NCI-H2196 (cell line): Measurements from ENCODE around the gene SCART1.
"Not testable (repeated sequence)": the region's sequence is repeated elsewhere in the genome, so short reads cannot be mapped to it uniquely, and the experiment has no call there.

Experiments
- DNase-seq: peaks from one replicate; lab custom pipeline; 2025; ENCODE audit not compliant: unreplicated experiment; lab: John Stamatoyannopoulos, UW

Gene SCART1

GRCh38 chr10:133431888-133432613 lies 21.7 kb upstream of the SCART1 start:
- DNase-seq, result not testable (repeated sequence)

- not testable (repeated sequence) for DNase-seq
Measured at GRCh38 chr10:133432789-133433188, 21.0 kb upstream of the SCART1 start.

DNA sequence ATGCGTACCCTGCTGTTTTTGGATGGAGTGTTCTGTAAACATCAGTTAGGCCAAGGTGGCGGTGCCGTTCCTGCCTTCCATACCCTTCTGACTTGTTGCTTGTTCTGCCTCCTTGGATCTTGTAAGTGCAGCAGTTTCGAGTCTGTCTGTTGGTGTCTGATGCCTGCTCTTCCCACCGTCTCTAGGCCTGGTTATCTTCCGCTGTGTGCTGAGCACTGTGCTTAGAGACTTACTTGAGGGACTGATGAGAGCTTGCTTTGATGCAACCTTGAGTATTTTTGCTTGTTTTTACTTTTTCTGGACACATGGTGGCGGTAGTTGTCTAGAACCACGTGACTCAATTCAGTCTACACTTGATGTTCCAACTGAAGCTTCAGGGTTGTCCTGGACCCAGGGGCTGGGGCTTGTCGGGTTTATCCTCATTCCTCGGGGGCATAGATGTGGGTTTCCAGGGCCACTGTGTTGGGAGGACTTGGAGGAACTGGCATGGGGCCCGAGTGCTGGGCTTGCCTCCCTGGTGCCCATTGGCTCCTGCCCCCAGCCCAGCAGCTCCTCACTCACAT lies 15.0 kb upstream of the SCART1 start:
- DNase-seq, result peak; percentile 2

DNA sequence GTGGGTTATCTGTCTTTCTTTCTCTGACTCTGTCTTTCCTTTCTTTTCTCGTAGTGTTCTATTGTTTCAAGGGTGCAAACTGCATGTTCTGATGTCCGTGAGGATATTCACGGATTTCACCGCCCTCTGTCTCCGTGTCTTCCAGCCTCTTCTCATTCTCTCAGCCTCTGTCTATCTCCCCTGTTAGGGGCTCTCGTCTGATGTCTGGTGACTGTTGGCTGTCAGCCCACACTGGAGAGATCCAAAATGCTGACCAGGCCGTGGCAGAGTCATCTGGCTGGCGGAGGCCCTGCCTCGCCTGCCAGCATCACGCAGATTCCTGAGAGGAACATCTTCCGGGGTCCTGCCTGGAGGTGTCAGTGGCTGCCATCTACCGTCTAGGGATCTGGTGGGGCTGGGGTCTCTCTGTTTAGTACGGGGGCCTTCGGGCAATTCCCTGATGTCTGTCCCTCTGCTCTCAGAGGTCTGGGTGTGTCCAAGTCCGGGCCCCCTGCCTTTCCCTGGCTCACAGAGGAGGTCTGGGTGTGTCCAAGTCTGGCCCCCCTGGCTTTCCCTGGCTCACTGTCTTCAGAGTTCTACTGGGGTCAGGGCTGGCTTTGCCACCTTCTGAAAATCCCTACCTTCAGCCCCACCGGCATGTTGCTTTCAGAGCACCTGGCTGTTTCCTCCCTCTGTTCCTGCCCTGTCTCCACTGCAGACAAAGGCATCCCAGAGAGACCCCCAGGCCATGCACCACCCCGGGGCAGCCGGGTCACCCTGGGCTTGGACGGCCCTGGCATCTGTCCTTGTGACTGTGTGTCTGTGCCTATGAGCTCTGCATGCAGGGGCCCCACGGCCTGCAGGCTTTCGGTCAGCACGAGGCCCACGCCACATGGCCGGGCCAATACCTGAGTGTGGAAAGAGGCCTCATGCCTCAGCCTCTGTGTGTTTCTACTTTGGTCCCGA lies 14.0 kb upstream of the SCART1 start:
- no peak for DNase-seq

DNA sequence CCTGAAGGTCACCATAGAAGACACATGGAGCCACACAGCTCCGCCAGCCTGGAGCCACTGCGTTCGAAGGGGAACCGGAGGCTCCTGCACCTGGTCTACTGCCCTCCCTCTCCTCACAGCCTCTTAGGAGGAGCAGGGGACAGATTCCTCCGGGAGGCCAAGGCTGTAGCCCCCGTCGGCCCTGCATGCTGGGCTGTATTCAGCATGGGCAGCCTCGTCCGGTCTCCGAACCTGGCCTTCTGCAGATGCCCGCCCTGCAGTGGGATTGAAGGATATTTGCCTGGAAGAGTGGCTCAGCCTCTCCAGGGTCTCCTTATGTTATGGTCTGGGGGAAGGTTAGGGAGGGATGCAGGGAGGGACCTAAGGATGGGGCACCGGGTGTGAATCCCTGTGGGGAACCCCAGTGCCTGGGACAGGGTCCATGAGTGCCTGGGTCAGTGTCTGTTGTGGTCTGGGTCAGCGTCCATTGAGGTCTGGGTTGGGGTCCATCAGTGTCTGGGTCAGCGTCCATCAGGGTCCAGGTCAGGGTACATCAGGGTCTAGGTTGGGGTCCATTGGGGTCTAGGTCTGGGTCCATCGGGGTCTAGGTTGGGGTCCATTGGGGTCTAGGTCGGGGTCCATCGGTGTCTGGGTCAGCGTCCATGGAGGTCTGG lies 13.0 kb upstream of the SCART1 start:
- DNase-seq, result no peak

DNA sequence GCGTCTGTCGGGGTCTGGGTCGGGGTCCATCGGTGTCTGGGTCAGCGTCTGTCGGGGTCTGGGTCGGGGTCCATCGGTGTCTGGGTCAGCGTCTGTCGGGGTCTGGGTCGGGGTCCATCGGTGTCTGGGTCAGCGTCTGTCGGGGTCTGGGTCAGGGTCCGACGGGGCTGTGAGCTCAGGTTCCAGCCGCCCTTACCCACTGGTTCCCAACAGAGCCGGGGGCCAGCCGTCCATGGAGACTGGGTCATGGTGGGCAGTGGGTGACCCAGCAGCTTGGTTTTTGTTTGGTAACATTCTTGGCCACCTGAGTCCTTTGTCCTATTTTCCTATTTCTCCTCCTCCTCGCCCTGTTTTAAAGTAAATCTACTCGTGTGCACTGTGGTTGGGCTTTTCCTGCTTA lies 12.4 kb upstream of the SCART1 start:
- not testable (repeated sequence) for DNase-seq

DNA sequence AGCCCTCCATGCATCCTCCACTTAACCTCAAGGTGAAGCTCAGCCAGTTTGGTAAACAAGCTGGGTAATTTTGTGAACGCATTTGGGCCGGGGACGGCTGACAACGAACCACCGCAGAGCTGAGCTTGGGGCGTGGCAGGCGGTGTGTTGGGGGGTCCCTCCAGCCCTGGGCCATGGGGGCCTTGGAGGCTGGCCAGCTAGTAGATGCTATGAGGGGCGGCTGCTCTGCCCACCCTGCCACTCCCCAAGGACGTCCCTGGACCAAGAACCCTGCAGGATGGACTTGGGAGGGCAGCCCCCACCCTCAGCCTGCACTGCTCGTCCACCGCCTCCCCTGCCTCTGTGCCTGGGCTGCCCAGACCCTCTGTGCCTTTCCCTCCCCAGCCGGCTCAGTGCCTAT lies 12.0 kb upstream of the SCART1 start:
- DNase-seq, result no peak

DNA sequence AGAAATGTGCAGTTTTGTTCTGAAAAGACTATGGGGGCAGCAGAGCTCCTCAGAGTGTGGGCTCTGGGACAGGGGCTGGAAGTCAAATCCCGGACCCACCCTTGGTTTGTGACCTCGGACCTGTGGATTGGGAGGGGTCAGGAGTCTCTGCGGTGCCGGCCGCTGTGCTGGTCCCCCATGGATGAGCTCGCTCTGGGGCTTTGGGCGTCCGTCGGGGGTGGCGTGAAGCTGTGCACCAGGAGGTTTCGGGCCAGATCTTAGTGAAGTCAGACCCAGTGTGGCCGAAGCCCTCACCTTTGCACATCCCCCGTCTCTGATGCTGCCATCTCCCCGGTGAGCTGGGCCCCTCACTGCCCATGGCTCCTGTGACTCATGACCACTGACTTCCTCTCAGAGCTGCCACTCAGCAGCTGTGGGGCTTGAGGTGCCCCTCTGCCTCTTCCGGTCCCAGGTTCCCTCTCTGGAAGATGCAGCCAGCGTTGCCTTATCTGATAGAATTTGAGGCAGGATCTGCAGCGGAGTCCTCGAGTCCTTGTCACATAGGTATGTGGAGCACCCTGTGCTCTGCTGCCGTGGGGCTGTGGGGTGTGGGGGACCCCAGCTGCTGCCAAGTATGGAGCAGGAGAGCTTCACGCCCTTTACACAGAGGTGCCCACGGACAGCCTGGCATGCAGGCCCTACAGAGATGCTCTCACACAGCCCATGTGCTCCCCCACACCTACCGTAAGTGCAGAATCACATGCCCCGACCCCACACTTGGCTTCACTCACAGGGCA lies 11.4 kb upstream of the SCART1 start:
- no peak for DNase-seq

- DNase-seq, result no peak
Measured at GRCh38 chr10:133442967-133443924, 10.5 kb upstream of the SCART1 start.

DNA sequence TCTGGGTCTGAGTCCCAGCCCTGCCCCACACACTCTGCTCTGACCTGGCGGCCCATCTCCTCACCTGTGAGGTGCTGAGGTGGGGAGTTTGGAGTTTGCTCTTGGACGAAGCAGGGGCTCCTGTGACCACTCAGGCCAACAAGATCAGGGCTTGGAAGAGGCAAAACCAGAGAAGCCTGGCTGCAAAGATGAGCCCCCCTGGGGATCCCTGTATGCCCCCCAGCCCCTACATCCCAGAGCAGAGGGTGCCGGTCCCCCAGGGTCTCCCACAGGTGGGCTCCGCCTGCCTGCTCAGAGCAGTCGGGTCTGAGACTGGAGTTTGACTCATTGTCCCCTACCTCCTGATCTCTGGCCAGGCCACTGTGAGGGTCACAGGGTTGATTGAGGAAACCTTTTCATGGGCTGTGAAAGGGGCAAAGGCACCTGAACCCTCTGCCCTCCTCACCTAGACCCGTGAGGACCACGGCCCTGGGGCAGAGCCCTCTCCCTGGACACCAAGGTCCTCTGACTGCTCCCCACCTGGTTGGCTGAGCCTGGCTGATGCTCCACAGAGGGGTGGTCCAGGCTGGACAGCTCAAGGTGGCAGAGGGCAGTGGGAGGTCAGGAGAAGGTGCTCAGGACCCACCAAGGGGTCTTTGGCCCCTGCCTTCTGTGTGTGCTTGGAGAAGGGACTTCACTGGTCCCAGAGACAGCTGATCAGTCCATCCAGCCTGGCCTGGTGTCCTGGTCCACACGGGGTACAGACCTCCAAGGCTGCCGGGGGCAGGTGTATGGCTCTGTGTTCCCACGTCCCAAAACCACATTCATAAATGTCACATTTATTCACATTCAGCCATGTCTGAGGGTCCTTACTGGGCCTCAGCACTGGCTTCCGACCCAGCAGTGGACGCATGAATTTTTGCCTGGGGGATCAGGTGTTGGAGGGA lies 9.1 kb upstream of the SCART1 start:
- no peak for DNase-seq

GRCh38 chr10:133445268-133445732 lies 8.4 kb upstream of the SCART1 start:
- no peak for DNase-seq

- DNase-seq, result no peak
Measured at GRCh38 chr10:133445751-133446708, 7.7 kb upstream of the SCART1 start.

DNA sequence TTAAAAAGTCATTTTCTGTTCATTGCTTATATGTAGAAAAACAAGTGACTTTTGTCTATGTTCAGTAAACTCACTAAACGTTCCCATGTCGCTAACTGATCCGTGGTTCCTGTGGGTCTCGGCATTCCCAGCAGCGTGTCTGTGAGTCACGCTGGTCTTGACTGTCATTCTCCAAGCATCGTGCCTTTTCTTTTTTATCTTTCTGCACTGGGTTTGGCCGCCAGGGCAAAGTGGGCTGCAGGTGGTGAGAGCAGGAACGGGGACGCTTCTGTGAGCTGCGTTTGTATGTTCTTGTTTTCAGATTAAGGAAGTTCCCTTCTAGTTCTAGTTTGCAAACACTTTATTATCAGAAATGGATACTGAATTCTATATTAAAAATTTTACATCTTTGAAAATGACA lies 6.8 kb upstream of the SCART1 start:
- no peak for DNase-seq

- DNase-seq, result no peak
Measured at GRCh38 chr10:133448120-133448519, 5.6 kb upstream of the SCART1 start.

- DNase-seq, result no peak
Measured at GRCh38 chr10:133451346-133451745, 2.4 kb upstream of the SCART1 start.

DNA sequence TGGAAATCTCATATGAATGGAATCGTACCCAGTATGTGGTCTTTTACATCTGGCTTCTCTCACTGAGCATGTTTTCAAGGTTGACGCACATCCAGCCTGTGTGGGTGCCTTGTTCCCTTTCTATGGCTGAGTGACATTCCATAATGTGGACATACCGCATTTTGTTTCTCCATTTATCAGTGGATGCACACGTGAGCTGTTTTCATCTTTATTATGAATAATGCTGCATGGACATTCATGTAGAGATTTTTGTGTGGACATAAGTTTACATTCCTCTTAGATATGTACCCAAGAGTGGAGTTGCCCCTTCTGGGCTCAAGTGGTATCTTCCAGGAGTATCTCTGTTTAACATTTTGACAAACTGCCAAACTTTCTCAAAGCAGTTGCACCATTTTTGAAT lies 1.3 kb upstream of the SCART1 start:
- no peak for DNase-seq
